ENCODE data around the gene ATP1A1. TPM values are rescaled to one million over a fixed set of nuclear protein-coding genes. Genes with fewer than 3 reads are reported as not detected.
A peak's percentile ranks its signal among the peaks of the same experiment; 100 is the strongest.

ATP1A1 gene
- total RNA-seq, 1 donor from 2014 or later = 78.4 TPM

DNA sequence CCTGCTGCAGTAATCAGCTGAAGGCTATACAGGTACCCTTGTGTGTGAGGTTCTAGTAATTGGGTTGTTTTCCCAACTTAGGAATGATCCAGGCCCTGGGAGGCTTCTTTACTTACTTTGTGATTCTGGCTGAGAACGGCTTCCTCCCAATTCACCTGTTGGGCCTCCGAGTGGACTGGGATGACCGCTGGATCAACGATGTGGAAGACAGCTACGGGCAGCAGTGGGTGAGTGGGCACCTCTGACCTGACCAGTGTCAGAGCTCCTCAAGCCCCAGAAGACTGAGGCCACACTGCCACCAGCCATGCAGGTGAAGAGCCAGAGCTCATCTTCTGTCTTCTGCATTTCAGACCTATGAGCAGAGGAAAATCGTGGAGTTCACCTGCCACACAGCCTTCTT is 27.7 kb downstream of the ATP1A1 start:
- no peak for DNase-seq
- Mint-ChIP-seq H3K9me3 (ENCODE audit: unreplicated experiment) (peaks cover 1% of the 10 kb centered on the region), H3K27ac (ENCODE audit: unreplicated experiment) (no peak overlapping the region), H3K27me3 (ENCODE audit: unreplicated experiment) (peaks cover 7% of the 10 kb centered on the region), H3K4me3 (ENCODE audit: unreplicated experiment) (no peak overlapping the region), H3K4me1 (ENCODE audit: low read depth, unreplicated experiment) (peaks cover 3% of the 10 kb centered on the region), H3K36me3 (ENCODE audit: unreplicated experiment) (peaks cover 4% of the 10 kb centered on the region)
- TF ChIP-seq, protein P1, sequence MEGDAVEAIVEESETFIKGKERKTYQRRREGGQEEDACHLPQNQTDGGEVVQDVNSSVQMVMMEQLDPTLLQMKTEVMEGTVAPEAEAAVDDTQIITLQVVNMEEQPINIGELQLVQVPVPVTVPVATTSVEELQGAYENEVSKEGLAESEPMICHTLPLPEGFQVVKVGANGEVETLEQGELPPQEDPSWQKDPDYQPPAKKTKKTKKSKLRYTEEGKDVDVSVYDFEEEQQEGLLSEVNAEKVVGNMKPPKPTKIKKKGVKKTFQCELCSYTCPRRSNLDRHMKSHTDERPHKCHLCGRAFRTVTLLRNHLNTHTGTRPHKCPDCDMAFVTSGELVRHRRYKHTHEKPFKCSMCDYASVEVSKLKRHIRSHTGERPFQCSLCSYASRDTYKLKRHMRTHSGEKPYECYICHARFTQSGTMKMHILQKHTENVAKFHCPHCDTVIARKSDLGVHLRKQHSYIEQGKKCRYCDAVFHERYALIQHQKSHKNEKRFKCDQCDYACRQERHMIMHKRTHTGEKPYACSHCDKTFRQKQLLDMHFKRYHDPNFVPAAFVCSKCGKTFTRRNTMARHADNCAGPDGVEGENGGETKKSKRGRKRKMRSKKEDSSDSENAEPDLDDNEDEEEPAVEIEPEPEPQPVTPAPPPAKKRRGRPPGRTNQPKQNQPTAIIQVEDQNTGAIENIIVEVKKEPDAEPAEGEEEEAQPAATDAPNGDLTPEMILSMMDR (IDR thresholded peaks at IDR 0.05; ENCODE audit: partially characterized antibody, unreplicated experiment) = no peak

DNA sequence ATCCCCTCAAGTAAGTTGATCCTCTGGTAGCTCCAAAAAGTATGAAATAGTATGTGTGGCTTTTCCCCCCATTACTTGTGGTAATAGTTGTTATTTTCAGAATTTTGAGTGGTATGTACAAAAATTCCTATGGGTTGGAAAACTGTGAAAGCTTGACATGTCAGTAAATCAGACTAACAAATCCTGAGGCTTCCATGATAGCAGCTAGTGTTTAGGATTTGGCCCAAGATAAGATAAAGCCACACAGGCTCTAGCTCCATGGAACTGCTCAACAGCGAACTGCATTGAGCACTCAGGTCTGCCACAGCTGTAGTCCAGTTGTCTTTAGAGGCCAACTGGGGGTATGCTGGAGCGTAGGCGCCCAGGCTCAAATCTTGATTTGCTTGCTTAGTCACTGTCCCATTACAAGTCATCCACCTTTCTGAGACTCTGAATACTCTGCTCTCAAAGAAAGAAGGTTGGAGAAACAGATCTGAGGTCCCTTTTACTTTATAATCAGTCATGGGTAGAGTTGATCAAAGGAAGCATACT is 28.7 kb downstream of the ATP1A1 start:
- Mint-ChIP-seq H3K36me3 (ENCODE audit: unreplicated experiment) (peaks cover 4% of the 10 kb centered on the region), H3K4me1 (ENCODE audit: low read depth, unreplicated experiment) (peaks cover 3% of the 10 kb centered on the region), H3K9me3 (ENCODE audit: unreplicated experiment) (peaks cover 1% of the 10 kb centered on the region), H3K27ac (ENCODE audit: unreplicated experiment) (no peak overlapping the region), H3K27me3 (ENCODE audit: unreplicated experiment) (peaks cover 7% of the 10 kb centered on the region), H3K4me3 (ENCODE audit: unreplicated experiment) (no peak overlapping the region)
- DNase-seq = no peak
- TF ChIP-seq, protein P1 (IDR thresholded peaks at IDR 0.05; ENCODE audit: partially characterized antibody, unreplicated experiment) = no peak

DNA sequence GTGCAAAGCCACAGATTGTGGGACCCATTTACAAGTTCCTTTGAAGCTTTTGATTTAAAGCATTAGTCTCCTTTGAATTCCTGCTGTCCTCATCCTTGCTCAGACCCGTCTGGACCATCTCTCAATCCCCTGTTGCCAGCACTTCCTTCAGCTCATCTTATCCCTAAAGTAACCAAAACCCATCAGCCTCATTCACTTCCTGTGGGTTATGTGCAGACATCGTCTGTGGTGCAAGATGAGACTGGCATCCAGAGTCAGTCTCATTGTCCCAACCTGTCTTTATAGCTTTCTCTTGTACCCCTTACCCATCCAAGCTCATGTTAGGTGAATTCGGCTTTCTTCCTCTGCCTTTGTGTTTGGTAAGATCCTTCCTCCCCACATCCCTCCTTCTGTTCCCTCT is 29.3 kb downstream of the ATP1A1 start:
- H3K27me3 Mint-ChIP-seq (ENCODE audit: unreplicated experiment) = peaks cover 6% of the 10 kb centered on the region

DNA sequence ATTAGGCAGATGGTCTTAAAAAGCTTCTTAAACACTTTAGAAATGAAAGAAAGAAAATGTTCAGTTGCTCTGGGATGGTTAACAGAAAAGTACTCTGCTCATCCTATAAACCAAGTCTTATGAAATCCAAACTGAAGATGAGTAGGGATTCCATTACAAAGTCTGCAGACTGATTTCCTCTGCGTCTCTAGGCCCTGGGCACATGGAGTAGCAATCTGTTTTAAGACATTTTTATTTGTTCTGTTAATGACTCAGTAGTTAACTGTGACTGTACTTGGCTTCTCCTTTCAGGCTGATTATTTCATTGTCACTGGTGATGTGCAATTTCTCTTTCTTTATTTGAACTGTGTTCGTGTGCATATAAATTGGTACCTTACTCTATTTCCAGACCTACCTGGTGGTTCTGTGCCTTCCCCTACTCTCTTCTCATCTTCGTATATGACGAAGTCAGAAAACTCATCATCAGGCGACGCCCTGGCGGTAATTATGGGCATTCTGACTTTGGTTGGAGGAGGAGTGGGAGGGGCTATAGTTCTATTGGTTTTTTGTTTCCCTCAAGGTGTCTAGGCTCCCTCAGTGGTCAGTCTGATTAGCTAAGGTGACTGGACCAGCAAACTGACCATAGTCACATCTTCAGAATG is 30.6 kb downstream of the ATP1A1 start:
- H3K4me3 Mint-ChIP-seq (ENCODE audit: unreplicated experiment) = peak overlapping the region; percentile 20
- no peak for DNase-seq
- peaks cover 3% of the 10 kb centered on the region for H3K27me3 Mint-ChIP-seq (ENCODE audit: unreplicated experiment)
- peaks cover 4% of the 10 kb centered on the region for H3K36me3 Mint-ChIP-seq (ENCODE audit: unreplicated experiment)
- H3K4me1 Mint-ChIP-seq (ENCODE audit: low read depth, unreplicated experiment) = peaks cover 3% of the 10 kb centered on the region
- H3K9me3 Mint-ChIP-seq (ENCODE audit: unreplicated experiment) = peaks cover 1% of the 10 kb centered on the region
- TF ChIP-seq, protein P1 (IDR thresholded peaks at IDR 0.05; ENCODE audit: partially characterized antibody, unreplicated experiment) = no peak
- H3K27ac Mint-ChIP-seq (ENCODE audit: unreplicated experiment) = no peak overlapping the region

More for the DNA sequence above, 29.3 kb downstream of the ATP1A1 start:
- Mint-ChIP-seq H3K4me1 (ENCODE audit: low read depth, unreplicated experiment) (peaks cover 3% of the 10 kb centered on the region), H3K27ac (ENCODE audit: unreplicated experiment) (no peak overlapping the region), H3K36me3 (ENCODE audit: unreplicated experiment) (peaks cover 4% of the 10 kb centered on the region), H3K9me3 (ENCODE audit: unreplicated experiment) (peaks cover 1% of the 10 kb centered on the region), H3K4me3 (ENCODE audit: unreplicated experiment) (no peak overlapping the region)
- TF ChIP-seq, protein P1 (IDR thresholded peaks at IDR 0.05; ENCODE audit: partially characterized antibody, unreplicated experiment) = no peak
- no peak for DNase-seq

DNA sequence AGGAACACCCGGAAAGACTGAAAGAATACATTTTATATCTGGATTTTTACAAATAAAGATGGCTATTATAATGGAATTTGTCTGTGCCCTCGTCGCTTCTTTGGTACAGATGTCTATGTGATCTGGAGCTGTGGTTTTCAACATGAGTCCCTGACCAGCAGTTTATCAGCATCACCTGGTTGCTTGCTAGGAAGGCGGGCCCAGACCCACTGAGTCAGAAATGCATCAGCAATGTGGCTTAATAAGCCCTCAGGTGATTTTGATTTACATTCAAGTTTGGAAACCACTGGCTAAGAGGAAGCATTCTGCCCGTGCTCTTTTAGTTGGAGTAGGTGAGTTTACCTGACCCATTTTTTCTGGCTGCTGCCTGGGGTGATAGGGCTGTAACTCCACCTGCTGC is 31.7 kb downstream of the ATP1A1 start:
- peaks cover 4% of the 10 kb centered on the region for H3K36me3 Mint-ChIP-seq (ENCODE audit: unreplicated experiment)
- TF ChIP-seq, protein P1 (IDR thresholded peaks at IDR 0.05; ENCODE audit: partially characterized antibody, unreplicated experiment) = no peak
- H3K27me3 Mint-ChIP-seq (ENCODE audit: unreplicated experiment) = peaks cover 1% of the 10 kb centered on the region
- DNase-seq = no peak
- H3K4me3 Mint-ChIP-seq (ENCODE audit: unreplicated experiment) = no peak overlapping the region
- H3K9me3 Mint-ChIP-seq (ENCODE audit: unreplicated experiment) = peaks cover 1% of the 10 kb centered on the region
- peaks cover 3% of the 10 kb centered on the region for H3K4me1 Mint-ChIP-seq (ENCODE audit: low read depth, unreplicated experiment)
- H3K27ac Mint-ChIP-seq (ENCODE audit: unreplicated experiment) = no peak overlapping the region

Data from glutamatergic neuron (in vitro differentiated cells).